ENCODE data around the gene DOK6.

Gene DOK6

DNA sequence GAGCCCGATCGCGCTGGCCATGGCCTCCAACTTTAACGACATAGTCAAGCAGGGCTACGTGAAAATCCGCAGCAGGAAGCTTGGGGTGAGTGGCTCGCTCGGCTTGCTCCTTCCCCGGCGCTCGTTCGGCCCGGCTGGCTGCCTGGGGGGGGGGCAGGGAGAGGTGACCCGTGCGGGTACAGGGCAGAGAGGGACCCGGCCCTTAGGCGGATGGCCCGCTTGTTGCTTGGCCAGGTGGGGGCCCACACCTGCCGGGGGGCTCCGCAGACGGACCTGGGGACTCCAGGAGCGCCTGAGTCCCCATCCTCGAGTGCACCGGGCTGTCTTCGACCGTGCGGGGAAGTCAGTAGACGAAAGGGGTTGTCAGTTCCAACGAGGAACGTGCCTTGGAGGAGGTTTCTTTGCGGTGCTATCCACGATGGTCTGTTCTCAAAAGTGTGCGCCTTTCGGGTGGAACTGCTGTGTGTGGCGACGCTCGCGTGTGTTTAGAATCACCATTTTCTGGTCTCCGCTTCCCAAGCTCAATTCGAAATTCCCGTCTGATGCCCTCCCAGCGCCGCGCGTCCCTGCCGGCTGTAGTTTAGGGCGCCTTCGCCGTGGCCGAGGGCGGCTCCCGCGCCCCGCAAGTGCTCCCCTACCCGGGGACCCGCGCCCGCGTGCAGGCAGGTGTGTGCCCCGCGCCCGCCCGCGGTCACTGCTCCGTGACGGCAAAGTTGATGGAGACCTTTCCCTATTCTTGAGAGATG lies 711 bp downstream of the DOK6 start:
- Mint-ChIP-seq H3K36me3 (no peaks in the 10 kb centered on the region), H3K9me3 (ENCODE audit: low read depth) (no peaks in the 10 kb centered on the region), H3K4me3 (peak overlapping the region; percentile 57), H3K27ac (no peak overlapping the region), H3K4me1 (ENCODE audit: low read depth) (peaks cover 14% of the 10 kb centered on the region), H3K27me3 (peaks cover 42% of the 10 kb centered on the region)

DNA sequence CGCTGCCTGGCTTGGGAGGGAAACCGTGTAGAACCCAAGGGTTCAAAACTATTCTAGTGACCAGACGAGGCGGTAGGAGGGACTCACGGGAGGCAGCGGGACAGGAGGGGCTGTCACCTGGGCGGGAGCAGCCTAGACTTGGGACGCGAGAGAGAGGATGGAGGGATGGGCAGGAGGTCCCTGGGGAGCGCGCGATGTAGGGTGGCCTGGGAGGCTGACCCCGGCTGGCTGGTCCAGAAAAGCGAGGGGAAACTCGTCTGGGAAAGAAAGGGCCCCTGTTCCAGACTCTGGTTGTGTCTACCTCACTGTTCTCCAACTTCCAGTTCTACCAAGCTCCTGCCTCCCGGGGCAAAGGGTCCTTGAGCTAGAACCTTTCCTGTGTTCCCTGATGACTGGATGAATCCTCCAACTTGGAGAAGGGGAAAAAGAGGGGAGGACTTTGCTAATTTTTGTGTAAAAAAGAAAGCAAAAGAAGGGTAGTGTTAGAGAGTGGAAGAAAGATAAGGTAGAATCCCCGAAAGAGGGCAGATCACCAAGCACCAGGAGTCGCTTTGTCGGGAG lies 1.4 kb downstream of the DOK6 start:
- Mint-ChIP-seq H3K4me1 (ENCODE audit: low read depth) (peaks cover 14% of the 10 kb centered on the region), H3K4me3 (peak overlapping the region; percentile 25), H3K36me3 (no peaks in the 10 kb centered on the region), H3K27ac (no peak overlapping the region), H3K9me3 (ENCODE audit: low read depth) (no peaks in the 10 kb centered on the region), H3K27me3 (peaks cover 41% of the 10 kb centered on the region)

DNA sequence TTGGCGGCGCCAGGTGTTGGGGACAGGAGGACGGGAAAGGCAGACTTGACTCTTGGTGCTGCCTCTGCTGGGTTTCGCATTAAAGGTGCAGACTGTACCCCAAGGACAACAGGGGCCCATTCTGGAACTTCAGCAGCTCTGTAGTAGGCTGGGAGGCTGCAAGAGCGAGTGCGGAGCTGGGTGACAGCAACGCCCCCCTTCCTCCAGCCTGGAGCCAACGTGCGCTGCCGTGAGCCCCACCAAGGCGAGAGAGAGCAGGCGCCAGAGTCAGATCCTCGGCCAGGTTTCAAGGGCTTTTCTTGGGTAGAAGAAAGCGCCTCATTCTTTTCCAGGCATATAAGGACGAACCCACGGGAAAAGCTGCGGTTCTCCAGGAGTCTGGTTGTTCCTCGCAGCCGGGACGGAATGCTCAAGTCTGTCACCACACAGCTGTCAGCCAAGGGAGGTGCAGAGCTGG lies 1.9 kb downstream of the DOK6 start:
- Mint-ChIP-seq H3K4me3 (no peak overlapping the region), H3K9me3 (ENCODE audit: low read depth) (no peaks in the 10 kb centered on the region), H3K27ac (no peak overlapping the region), H3K36me3 (no peaks in the 10 kb centered on the region), H3K4me1 (ENCODE audit: low read depth) (peaks cover 14% of the 10 kb centered on the region), H3K27me3 (peaks cover 41% of the 10 kb centered on the region)

DNA sequence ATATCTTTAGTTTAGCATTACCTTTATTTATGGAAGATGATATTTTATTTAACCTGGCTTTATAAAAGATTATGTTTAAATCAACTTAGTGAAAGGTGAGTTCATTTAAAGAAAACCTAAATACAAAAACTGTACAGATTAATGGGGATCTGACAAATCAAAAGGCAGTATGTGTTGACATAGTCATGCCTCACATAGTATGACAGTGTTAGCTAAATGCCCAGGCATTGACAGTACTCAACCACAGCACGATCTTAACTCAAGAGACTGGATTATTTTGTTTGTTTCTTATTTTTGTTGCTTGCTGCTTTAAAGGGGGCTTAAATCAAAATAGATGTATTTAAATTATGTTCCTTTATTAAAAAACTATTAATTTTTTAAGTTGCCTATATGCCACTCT lies 7.8 kb downstream of the DOK6 start:
- no peaks in the 10 kb centered on the region for H3K4me1 Mint-ChIP-seq (ENCODE audit: low read depth)
- no peak overlapping the region for H3K4me3 Mint-ChIP-seq
- H3K36me3 Mint-ChIP-seq, result no peaks in the 10 kb centered on the region
- no peaks in the 10 kb centered on the region for H3K9me3 Mint-ChIP-seq (ENCODE audit: low read depth)
- H3K27ac Mint-ChIP-seq, result no peak overlapping the region
- peaks cover 24% of the 10 kb centered on the region for H3K27me3 Mint-ChIP-seq

DNA sequence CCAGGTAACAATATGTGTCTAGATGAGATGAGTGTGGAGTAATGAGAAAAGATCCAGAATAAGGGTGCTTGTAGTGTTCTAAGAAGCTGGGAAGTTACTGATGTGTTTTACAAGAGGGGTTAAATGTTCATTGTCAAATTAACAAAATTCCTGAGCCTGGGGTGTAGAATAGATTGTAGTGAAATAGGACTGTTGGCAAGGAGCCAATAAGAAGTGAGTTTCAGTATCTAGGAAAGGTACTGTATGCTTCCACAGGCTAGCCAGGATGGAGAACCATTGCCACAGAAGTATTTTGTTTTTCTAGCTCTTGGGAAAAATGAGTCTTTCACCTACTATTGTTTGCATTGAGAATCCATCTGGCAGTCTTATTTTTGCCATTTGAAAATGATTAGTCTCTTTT lies 10.5 kb downstream of the DOK6 start:
- H3K36me3 Mint-ChIP-seq, result no peaks in the 10 kb centered on the region
- peaks cover 15% of the 10 kb centered on the region for H3K27me3 Mint-ChIP-seq
- no peaks in the 10 kb centered on the region for H3K4me1 Mint-ChIP-seq (ENCODE audit: low read depth)
- no peak overlapping the region for H3K27ac Mint-ChIP-seq
- H3K4me3 Mint-ChIP-seq, result no peak overlapping the region
- no peaks in the 10 kb centered on the region for H3K9me3 Mint-ChIP-seq (ENCODE audit: low read depth)

DNA sequence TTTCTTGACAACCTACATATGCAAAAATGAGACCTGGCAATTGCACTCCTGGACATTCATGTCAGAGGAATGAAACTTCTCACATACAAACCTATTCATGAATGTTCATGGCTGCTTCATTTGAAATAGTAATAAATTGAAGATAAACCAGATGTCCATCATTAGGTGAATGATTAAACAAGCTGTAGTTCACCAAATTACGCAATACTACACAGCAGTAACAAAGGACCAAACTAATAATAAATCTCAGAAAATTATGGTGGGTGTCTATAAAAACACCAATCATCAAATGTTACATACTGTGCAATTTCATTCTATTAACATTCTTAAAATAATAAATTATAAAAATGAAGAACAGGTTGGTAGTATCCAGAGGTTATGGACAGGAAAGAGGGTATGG lies 13.5 kb downstream of the DOK6 start:
- H3K4me1 Mint-ChIP-seq (ENCODE audit: low read depth), result no peaks in the 10 kb centered on the region

DNA sequence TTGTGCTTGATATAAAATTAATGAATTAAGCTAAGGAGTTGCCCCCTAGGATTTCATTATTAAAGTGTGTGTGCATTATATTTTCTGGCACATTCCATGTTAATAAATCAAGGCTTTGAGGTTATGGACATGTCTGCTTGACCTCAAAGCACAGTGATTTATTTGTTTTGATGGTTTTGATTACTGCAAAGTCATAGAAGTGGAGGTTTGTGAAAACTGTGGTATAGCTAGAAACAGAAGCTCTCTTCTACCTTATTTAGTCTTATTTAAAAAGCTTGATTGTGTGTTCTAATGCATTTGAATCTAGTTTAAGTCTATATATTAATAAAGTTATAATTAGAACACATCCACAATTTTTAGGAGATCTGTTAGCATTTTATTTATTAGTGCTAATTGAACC lies 32.2 kb downstream of the DOK6 start:
- H3K27me3 Mint-ChIP-seq, result no peaks in the 10 kb centered on the region
- no peaks in the 10 kb centered on the region for H3K9me3 Mint-ChIP-seq (ENCODE audit: low read depth)
- H3K27ac Mint-ChIP-seq, result no peak overlapping the region
- H3K4me3 Mint-ChIP-seq, result no peak overlapping the region
- no peaks in the 10 kb centered on the region for H3K36me3 Mint-ChIP-seq
- H3K4me1 Mint-ChIP-seq (ENCODE audit: low read depth), result no peaks in the 10 kb centered on the region

More for the DNA sequence above, 13.5 kb downstream of the DOK6 start:
- Mint-ChIP-seq H3K9me3 (ENCODE audit: low read depth) (no peaks in the 10 kb centered on the region), H3K4me3 (no peak overlapping the region), H3K27ac (no peak overlapping the region), H3K27me3 (peaks cover 13% of the 10 kb centered on the region), H3K36me3 (no peaks in the 10 kb centered on the region)

DNA sequence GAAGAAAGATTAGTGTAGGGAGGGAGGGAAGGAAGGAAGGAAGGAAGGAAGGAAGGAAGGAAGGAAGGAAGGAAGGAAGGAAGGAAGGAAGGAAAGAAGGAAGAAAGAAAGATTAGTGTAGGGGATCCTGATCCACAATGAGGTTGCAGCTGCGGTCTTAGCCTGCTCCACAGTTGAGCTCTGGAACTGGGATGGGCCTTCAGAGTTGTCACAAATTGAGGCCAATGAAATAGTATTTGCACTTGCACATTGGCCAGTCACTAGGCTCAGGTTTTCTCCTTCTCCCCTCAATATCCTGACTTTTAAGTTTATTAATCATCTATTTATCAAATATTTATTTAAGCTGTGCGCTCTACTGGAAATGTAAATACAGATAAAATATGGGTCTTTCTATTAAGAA lies 34.3 kb downstream of the DOK6 start:
- Mint-ChIP-seq H3K36me3 (no peaks in the 10 kb centered on the region), H3K27ac (no peak overlapping the region), H3K4me1 (ENCODE audit: low read depth) (no peaks in the 10 kb centered on the region), H3K9me3 (ENCODE audit: low read depth) (no peaks in the 10 kb centered on the region), H3K27me3 (no peaks in the 10 kb centered on the region), H3K4me3 (no peak overlapping the region)

DNA sequence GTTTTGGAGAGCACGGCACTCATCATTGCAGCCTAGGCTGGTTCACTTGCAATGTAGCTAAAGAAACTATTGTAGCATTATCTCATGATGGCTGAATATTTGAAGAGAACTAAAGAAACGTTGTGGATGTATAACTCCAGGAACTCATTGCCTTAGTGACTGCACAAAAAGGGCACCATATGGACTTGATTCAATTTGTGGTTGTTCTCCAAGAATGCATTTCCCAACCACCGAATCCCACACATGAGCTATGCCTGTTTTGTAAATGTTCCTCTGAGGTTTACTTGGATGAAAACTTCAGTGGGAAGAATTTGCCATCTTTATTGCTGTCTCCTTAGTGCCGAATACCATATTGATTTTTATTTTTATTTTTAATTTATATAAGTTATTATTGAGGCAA lies 43.5 kb downstream of the DOK6 start:
- Mint-ChIP-seq H3K4me3 (no peak overlapping the region), H3K27ac (no peak overlapping the region), H3K27me3 (peaks cover 1% of the 10 kb centered on the region), H3K4me1 (ENCODE audit: low read depth) (no peaks in the 10 kb centered on the region), H3K36me3 (no peaks in the 10 kb centered on the region), H3K9me3 (ENCODE audit: low read depth) (peaks cover 5% of the 10 kb centered on the region)

DNA sequence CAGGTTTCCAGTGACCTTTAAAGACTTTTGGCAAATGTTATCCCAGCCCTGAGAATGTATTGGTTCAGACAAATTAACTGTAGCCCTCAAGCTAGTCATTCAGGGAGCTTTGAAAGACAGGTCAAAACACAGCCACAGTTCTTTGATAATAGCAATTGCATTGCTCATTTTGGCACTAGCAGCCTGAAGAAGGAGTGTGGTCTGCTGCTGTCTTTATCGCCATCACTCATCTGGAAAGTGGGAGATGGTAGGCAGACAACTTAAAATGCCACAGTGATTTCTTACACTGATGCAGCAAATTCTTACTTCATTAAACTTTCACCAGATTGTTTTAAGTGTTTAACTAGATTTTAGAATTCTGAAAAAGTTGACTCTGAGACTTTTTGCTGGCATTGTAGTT lies 47.2 kb downstream of the DOK6 start:
- H3K4me3 Mint-ChIP-seq, result no peak overlapping the region
- peaks cover 5% of the 10 kb centered on the region for H3K9me3 Mint-ChIP-seq (ENCODE audit: low read depth)
- H3K4me1 Mint-ChIP-seq (ENCODE audit: low read depth), result no peaks in the 10 kb centered on the region
- peaks cover 1% of the 10 kb centered on the region for H3K27me3 Mint-ChIP-seq
- H3K27ac Mint-ChIP-seq, result no peak overlapping the region
- no peaks in the 10 kb centered on the region for H3K36me3 Mint-ChIP-seq

DNA sequence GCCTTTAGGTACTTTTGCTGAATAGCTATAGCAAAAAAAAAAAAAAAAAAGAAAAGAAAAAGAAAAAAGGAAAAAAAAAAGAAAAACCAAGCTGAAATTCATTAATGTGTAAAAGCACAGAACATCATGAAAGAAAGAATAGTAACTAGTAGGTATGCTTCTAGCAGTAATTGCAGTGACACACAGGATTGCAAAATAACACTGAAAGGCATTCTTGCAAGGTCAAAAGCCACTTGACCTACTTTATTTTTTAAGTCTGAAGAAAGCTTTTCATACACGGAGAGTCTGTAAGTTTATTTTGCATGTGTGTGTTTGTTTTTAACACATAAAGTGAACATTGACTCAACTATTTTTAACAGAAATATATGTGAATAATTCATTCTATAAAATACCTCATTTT lies 54.4 kb downstream of the DOK6 start:
- Mint-ChIP-seq H3K4me3 (no peak overlapping the region), H3K36me3 (no peaks in the 10 kb centered on the region), H3K9me3 (ENCODE audit: low read depth) (no peaks in the 10 kb centered on the region), H3K27ac (no peak overlapping the region), H3K27me3 (no peaks in the 10 kb centered on the region), H3K4me1 (ENCODE audit: low read depth) (no peaks in the 10 kb centered on the region)

DNA sequence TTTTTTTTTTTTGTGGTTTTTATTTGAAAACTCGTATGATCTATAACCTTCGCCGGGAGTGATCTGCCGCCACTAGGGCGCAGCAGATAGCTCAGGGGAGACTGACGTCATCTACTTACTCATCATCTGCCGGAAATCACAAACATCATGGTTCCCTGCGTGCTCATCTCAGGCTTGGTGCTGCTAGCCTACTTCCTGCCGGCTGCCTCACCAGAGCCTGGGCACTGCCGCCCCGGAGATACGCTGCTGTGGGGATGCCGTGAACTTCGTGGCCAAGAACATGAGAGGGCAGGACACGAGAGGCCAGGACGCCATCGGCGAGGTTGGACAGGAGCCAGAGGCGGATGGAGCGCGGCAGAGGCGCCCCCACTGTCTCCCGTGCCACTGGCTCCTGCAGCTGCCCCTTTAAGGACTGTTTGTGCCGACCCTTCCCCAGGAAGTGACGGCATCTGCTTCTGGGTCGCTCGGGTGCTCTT lies 68.8 kb downstream of the DOK6 start:
- Mint-ChIP-seq H3K9me3 (ENCODE audit: low read depth) (no peaks in the 10 kb centered on the region), H3K4me1 (ENCODE audit: low read depth) (no peaks in the 10 kb centered on the region), H3K36me3 (no peaks in the 10 kb centered on the region), H3K4me3 (no peak overlapping the region), H3K27me3 (peaks cover 1% of the 10 kb centered on the region), H3K27ac (no peak overlapping the region)

DNA sequence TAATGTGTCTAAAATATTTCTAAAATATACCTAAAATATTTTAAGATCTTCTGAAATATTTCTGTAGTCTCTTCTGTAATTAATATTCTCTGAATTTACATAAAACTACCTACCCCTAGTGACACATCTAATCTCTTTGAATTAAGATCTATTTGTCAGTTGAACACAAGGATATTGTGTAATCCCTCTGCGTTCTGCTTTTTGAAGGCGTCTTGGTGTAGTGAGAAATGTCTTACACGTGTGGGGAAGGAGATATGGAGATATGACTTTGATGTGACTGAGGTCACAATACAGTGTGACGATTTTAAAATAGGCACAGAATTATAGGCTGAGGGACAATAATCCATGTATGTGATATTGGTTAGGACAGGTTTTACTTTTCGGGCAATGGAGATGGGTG lies 79.8 kb downstream of the DOK6 start:
- H3K36me3 Mint-ChIP-seq, result no peaks in the 10 kb centered on the region
- H3K9me3 Mint-ChIP-seq (ENCODE audit: low read depth), result no peaks in the 10 kb centered on the region
- peaks cover 2% of the 10 kb centered on the region for H3K27me3 Mint-ChIP-seq
- H3K27ac Mint-ChIP-seq, result no peak overlapping the region
- H3K4me1 Mint-ChIP-seq (ENCODE audit: low read depth), result no peaks in the 10 kb centered on the region
- no peak overlapping the region for H3K4me3 Mint-ChIP-seq

DNA sequence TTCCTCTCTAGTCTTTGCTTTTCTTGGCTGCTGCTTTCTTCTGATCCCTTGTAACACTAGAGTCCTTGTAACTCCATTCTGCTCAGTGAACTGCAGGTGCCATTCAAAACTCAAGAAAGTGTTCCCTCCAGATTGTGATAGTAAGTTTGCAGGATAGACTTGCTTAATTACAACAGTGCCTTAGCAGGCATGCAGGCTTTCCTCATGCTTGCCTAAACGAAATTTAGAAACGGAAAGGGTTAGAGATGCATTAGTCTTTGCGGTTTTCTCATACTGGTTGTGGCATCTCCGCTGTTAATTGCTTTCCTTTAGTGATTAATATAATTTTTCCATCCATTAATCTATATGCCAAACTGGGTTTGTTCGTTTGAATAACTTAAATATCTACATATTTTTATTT lies 82.9 kb downstream of the DOK6 start:
- Mint-ChIP-seq H3K27ac (no peak overlapping the region), H3K27me3 (peaks cover 6% of the 10 kb centered on the region), H3K4me1 (ENCODE audit: low read depth) (no peaks in the 10 kb centered on the region), H3K36me3 (no peaks in the 10 kb centered on the region), H3K4me3 (no peak overlapping the region), H3K9me3 (ENCODE audit: low read depth) (peaks cover 4% of the 10 kb centered on the region)

DNA sequence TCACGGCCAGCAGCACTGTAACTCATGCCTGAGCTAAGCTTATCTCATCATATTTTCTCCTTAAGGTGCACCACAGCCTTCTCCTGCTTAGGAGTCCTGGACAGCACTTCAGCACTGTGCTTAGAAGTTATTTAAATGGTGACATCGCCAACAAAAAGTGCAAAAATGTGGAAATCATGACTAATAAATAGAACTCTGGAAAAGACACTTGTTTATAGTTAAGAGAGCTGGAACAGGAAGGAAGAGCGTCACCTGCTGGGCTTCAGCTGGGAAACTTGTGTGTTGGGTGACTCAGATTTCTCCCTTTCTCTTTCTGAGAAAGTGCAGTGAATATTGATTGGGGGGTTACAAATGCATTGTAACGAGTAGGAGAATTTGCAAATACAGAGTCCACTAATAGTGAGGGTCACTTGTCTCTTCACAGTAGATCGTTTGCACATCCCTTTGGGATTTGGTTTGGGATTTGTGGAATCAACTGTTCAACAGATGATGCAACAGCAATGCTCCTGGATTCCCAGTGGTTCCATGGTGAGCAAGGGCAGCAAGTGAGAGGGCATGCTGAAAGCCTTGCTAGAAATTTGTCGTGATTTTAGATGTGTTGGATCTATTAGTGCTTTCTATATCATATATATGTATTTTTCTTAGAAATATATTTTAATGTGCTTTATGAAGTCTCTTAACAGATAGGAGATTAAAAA lies 84.2 kb downstream of the DOK6 start:
- no peaks in the 10 kb centered on the region for H3K36me3 Mint-ChIP-seq
- H3K9me3 Mint-ChIP-seq (ENCODE audit: low read depth), result peaks cover 6% of the 10 kb centered on the region
- H3K4me3 Mint-ChIP-seq, result no peak overlapping the region
- peaks cover 6% of the 10 kb centered on the region for H3K27me3 Mint-ChIP-seq
- H3K4me1 Mint-ChIP-seq (ENCODE audit: low read depth), result no peaks in the 10 kb centered on the region
- H3K27ac Mint-ChIP-seq, result no peak overlapping the region
